Lower lobe of right lung (tissue), 2 donors: Measurements from ENCODE around the gene LGALS1. TPM values are rescaled to one million over a fixed set of nuclear protein-coding genes. Genes with fewer than 3 reads are reported as not detected.

Source experiments
- ATAC-seq, 2 donors: fragments of 200-7000 bp; cut with Tn5 transposase; one replicate each; pipeline ENCODE4 v1.9.1; 2020 to 2022; ENCODE audit warnings: mild to moderate bottlenecking in 2 of 2, moderate library complexity in 2 of 2
- DNase-seq: peaks from one replicate; pipeline ENCODE4 v3.0.0-alpha.2; 2020
- H3K27ac ChIP-seq: fragments of 200-600 bp; one replicate; pipeline ENCODE4 v1.8.0; 2022
- H3K27me3 ChIP-seq: fragments of 200-600 bp; one replicate; pipeline ENCODE4 v1.8.0; 2022; ENCODE audit warnings: low read depth
- H3K36me3 ChIP-seq: fragments of 200-600 bp; one replicate; pipeline ENCODE4 v1.8.0; 2022; ENCODE audit warnings: mild to moderate bottlenecking
- H3K4me1 ChIP-seq: fragments of 200-600 bp; one replicate; pipeline ENCODE4 v1.8.0; 2022
- H3K4me3 ChIP-seq: fragments of 200-600 bp; one replicate; pipeline ENCODE4 v1.8.0; 2022; ENCODE audit warnings: mild to moderate bottlenecking
- H3K9me3 ChIP-seq: fragments of 200-600 bp; one replicate; pipeline ENCODE4 v1.8.0; 2022
- intact Hi-C: fragments of 100-400 bp; cut with DNase I; formaldehyde crosslinking; loops from one replicate; pipeline ENCODE4 v1.11.0; 2022
- long read RNA-seq: library from polyadenylated mRNA; unstranded; transcript quantifications from one replicate; pipeline ENCODE4 v2.0.0, GENCODE V29; 2021
- total RNA-seq: library from RNA; stranded (reverse); fragmentation: NEBNext Ultra II Directional; extraction: Animal tissue kit (Norgen Biotek cat#: 25700); gene quantifications from one replicate; pipeline ENCODE4 v1.2.1, GENCODE V29; 2021
- TF ChIP-seq, protein P1 (sequence below): fragments of 200-600 bp; IDR thresholded peaks from one replicate; pipeline ENCODE4 v1.8.0; 2022; ENCODE audit warnings: antibody characterized with exemption, mild to moderate bottlenecking
- donor health status: DM: no; HTN: yes; CAD: no; lungs with severe emphysema.

Gene LGALS1
- total RNA-seq, result 425 TPM
- long read RNA-seq, transcript LGALS1-201 (4 exons, 560 nt), result major isoform, 108 of 118 reads
- long read RNA-seq, partial matches to known transcripts, result 6 of 118 reads
- long read RNA-seq, other reads (novel, unspliced or antisense), result 3 of 118 reads

DNA sequence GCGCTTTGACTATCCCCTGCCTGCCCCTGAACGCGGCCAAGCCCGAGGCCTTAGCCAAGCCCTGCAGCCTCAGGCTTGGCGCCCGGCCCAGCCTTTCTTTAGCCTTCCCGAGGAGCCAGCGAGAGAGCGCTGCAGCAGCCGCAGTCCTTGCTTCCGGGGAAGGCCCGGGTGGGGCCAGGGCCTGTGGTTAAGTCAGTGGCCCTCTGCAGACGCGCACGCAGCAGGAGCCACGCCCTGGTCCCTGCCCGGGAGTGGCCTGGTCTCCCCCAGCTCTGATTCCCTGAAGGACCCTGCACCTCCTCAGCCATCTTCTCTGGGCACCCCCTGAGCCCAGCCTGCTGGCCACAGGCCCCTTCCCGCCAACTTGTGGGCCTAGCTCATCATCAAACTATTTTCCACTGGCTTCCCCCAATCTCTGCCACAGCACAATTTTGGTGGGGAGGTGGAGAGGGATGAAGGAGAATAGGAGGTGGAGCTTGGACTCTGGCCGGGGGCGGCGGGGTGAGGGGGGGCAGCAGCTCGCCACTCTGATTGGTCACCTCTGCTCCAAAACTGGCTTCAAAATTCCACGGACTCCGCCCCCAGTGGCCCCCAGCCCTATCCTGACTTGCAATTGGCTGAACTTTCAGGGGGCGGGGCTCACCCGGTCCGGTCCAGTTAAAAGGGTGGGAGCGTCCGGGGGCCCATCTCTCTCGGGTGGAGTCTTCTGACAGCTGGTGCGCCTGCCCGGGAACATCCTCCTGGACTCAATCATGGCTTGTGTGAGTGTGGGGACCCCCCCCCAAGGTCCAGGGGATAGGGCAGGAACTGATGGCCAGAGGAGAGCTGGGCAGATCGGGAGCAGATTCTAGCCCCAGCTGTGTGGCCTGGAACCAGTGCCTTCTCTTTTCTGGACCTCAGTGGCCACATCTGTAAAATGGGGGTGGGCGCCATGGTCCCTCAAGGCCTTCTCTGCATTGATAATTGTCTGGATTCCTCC is at the start of gene LGALS1:
Gene LGALS1 (plus strand): TSS at position 686 of the 979 bp plus-strand sequence. CDS start 67 bp downstream, at position 753.
- H3K36me3 ChIP-seq, result peaks cover 26% of the 10 kb centered on the region
- H3K27me3 ChIP-seq, result no peaks in the 10 kb centered on the region
- DNase-seq (peak; percentile 96), ATAC-seq (peak; percentile 88 to 93)
- H3K9me3 ChIP-seq, result no peaks in the 10 kb centered on the region
- H3K4me1 ChIP-seq, result peaks cover 50% of the 10 kb centered on the region
- intact Hi-C loops, result no loop called here
- TF ChIP-seq, protein P1, sequence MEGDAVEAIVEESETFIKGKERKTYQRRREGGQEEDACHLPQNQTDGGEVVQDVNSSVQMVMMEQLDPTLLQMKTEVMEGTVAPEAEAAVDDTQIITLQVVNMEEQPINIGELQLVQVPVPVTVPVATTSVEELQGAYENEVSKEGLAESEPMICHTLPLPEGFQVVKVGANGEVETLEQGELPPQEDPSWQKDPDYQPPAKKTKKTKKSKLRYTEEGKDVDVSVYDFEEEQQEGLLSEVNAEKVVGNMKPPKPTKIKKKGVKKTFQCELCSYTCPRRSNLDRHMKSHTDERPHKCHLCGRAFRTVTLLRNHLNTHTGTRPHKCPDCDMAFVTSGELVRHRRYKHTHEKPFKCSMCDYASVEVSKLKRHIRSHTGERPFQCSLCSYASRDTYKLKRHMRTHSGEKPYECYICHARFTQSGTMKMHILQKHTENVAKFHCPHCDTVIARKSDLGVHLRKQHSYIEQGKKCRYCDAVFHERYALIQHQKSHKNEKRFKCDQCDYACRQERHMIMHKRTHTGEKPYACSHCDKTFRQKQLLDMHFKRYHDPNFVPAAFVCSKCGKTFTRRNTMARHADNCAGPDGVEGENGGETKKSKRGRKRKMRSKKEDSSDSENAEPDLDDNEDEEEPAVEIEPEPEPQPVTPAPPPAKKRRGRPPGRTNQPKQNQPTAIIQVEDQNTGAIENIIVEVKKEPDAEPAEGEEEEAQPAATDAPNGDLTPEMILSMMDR, result peak; percentile 14
- peak within 1 kb of the TSS; percentile 69 for H3K4me3 ChIP-seq
- peak within 1 kb of the TSS; percentile 85 for H3K27ac ChIP-seq

DNA sequence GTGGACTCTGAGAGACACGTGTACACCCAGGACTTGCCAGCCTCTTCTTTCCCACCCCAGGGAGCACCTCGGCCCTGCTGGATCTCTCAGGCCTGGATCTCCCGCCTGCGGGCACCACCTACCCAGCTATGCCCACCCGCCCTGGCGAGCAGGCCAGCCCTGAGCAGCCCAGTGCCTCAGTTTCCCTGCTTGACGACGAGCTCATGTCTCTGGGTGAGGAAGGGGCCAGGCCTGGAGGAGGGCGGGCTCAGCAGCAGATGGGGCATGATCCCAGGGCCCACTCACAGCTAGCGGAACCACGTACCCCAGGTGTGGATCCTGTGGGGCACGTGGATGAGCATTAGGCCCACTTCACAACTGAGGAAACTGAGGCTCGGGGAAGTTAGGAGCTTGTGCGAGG is 49.7 kb upstream of the LGALS1 start:
- intact Hi-C loops, result no loop called here
- Histone ChIP-seq H3K36me3 (peaks cover 68% of the 10 kb centered on the region), H3K27ac (peak overlapping the region; percentile 62), H3K9me3 (no peaks in the 10 kb centered on the region), H3K4me3 (no peak overlapping the region), H3K4me1 (peaks cover 41% of the 10 kb centered on the region), H3K27me3 (no peaks in the 10 kb centered on the region)
- no peak for ATAC-seq
- TF ChIP-seq, protein P1, result no peak
- DNase-seq, result no peak

DNA sequence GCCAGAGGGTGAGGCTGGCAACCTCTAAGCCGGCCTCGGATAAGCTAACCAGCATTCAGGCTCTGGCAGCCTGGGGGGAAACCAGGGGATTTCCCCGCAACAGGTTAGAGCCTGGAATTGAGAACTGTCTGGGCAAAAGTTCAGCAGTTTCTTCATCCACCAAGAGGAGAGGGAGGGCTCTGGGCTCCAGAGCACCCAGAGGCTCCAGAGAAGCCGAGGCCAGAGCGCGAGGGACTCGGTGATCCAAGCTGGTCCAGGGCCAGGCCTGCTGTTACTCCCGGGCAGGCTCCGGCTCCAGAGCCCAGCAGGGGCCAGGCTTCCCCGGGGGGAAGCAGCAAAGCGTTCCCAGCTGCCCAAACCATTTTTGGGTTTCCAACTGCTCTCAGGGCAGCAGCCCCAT is 49.3 kb upstream of the LGALS1 start:
- no peaks in the 10 kb centered on the region for H3K9me3 ChIP-seq
- H3K36me3 ChIP-seq, result peaks cover 68% of the 10 kb centered on the region
- H3K27me3 ChIP-seq, result no peaks in the 10 kb centered on the region
- peak overlapping the region; percentile 62 for H3K27ac ChIP-seq
- H3K4me3 ChIP-seq, result no peak overlapping the region
- intact Hi-C loops, result no loop called here
- peak; percentile 76 for DNase-seq
- H3K4me1 ChIP-seq, result peaks cover 41% of the 10 kb centered on the region
- peak; percentile 63 to 70 for ATAC-seq
- TF ChIP-seq, protein P1, result no peak

DNA sequence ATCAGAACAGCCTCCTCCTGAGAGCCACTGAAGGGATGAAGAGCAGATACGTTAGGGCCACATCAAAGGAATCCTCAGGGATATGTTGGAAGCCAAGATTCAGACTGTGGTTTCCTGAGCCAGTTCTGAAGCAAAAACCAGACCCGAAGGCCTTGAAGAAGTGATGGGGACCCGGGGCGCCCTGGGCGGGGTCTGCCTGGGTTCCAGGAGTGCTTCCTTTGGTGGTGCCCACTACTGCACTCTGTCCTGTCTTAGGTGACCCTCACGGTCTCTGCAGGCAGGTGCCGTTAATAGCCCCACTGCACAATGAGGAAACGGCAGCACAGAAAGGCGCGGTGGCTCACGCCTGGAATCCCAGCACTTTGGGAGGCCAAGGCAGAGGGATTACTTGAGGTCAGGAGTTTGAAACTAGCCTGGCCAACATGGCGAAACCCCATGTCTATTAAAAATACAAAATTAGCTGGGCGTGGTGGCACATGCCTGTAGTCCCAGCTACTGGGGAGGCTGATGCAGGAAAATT is 48.8 kb upstream of the LGALS1 start:
- H3K9me3 ChIP-seq, result no peaks in the 10 kb centered on the region
- no peaks in the 10 kb centered on the region for H3K27me3 ChIP-seq
- H3K4me1 ChIP-seq, result peaks cover 41% of the 10 kb centered on the region
- intact Hi-C loops, result no loop called here
- peak overlapping the region; percentile 56 for H3K27ac ChIP-seq
- DNase-seq (no peak), ATAC-seq (no peak)
- TF ChIP-seq, protein P1, result no peak
- H3K36me3 ChIP-seq, result peaks cover 68% of the 10 kb centered on the region
- no peak overlapping the region for H3K4me3 ChIP-seq

DNA sequence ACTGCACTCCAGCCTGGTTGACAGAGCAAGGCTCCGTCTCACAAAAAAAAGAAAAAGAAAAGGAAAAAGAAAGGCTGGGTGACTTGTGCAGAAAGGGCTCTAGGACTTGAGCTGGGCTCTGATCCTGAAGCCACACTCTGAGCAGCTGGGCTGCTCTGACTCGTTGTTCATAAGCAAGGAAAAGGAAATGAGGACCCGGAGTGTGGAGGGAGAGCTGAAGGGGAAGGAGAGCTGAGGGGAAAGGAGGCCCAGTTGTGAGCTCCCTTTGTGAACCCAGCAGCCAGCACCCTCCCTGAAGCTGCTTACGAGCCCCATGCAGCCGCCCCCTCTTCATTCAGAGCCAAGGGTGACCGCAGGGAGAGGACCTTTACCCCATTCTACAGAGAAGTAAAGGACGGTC is 48.3 kb upstream of the LGALS1 start:
- H3K27me3 ChIP-seq, result no peaks in the 10 kb centered on the region
- peaks cover 68% of the 10 kb centered on the region for H3K36me3 ChIP-seq
- ATAC-seq (no peak), DNase-seq (no peak)
- H3K4me1 ChIP-seq, result peaks cover 41% of the 10 kb centered on the region
- H3K4me3 ChIP-seq, result no peak overlapping the region
- H3K27ac ChIP-seq, result peak overlapping the region; percentile 56
- intact Hi-C loops, result no loop called here
- H3K9me3 ChIP-seq, result no peaks in the 10 kb centered on the region
- TF ChIP-seq, protein P1, result no peak
